ENCODE measurements around the gene RAP1GAP2.

The RAP1GAP2 gene

DNA sequence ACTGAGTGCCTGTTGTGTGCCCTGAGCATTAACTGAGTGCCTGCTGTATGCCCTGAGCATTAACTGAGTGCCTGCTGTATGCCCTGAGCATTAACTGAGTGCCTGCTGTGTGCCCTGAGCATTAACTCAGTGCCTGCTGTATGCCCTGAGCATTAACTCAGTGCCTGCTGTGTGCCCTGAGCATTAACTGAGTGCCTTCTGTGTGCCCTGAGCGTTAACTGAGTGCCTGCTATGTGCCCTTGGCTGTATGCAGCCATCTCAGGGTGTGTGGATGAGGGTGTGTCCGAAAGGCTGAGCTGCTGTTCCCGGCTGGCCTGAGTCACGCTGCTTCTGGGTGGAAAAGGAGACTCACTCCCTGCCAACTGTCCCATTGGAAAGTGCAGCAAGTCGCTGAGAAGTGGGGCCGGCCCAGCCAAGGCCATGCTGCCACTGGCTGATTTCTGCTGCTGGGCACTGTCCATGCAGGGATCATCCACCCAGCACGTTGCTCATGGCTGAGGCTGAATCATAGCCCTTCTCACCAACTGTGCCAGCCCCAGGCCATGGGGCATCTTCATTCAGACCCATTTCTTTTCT, 153.3 kb downstream of the RAP1GAP2 start:
- DNase-seq: no peak

DNA sequence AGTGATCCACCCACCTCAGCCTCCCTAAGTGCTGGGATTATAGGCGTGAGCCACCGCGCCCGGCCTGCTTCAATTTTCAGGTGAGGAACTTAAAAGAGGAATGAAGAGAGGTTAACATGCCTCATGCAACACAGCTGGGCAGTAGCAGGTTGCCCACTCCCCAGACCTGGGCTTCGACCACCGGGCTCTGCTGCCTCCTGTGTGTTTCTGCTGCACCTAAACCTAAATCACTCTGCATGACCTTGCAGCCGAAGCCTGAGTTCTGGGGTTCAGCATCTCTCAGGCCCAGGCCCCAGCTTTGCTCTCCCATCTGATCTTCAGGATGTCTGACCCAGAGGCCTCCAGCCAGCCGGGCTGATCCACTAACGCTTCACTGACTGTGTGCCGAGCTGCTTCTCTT, 154.6 kb downstream of the RAP1GAP2 start:
- no peak for DNase-seq

- DNase-seq: no peak
Measured at GRCh38 chr17:2952174-2952845, 156.1 kb downstream of the RAP1GAP2 start.

DNA sequence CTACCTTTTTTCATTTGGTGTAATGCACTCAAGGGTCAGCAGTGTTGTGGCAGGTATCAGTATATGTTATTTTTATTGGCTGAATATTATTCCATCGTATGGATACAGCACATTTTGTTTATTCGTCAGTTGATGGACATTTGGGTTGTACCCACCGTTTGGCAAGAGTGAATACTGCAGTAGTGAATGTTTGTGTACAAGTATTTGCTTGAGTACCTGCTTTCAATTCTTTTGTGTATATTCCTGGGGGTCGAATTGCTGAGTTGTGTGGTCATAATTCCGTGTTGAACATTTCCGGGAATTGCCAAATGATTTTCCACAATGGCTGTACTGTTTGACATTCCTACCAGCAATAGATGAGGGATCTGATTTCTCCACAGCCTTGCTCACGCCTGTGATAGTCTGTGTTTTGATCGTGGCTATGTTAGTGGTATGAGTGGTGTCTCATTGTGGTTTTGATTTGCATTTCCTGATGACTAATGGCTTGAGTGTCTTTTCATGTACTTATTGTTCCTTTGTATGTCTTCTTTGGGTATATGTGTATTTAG, 158.7 kb downstream of the RAP1GAP2 start:
- peak; percentile 90 for DNase-seq

GRCh38 chr17:2955931-2956582, 159.8 kb downstream of the RAP1GAP2 start:
- peak; percentile 70 for DNase-seq

- peak; percentile 67 for DNase-seq
Measured at GRCh38 chr17:2957631-2958286, 161.5 kb downstream of the RAP1GAP2 start.

GRCh38 chr17:2958706-2959222, 162.5 kb downstream of the RAP1GAP2 start:
- DNase-seq: peak; percentile 65

- peak; percentile 60 for DNase-seq
Measured at GRCh38 chr17:2959371-2960130, 163.3 kb downstream of the RAP1GAP2 start.

- peak; percentile 73 for DNase-seq
Measured at GRCh38 chr17:2961446-2961845, 165.2 kb downstream of the RAP1GAP2 start.

- no peak for DNase-seq
Measured at GRCh38 chr17:2962236-2962635, 166.0 kb downstream of the RAP1GAP2 start.

- no peak for DNase-seq
Measured at GRCh38 chr17:2962729-2963128, 166.5 kb downstream of the RAP1GAP2 start.

GRCh38 chr17:2963332-2964027, 167.2 kb downstream of the RAP1GAP2 start:
- no peak for DNase-seq

- DNase-seq: no peak
Measured at GRCh38 chr17:2964028-2964356, 167.8 kb downstream of the RAP1GAP2 start.

DNA sequence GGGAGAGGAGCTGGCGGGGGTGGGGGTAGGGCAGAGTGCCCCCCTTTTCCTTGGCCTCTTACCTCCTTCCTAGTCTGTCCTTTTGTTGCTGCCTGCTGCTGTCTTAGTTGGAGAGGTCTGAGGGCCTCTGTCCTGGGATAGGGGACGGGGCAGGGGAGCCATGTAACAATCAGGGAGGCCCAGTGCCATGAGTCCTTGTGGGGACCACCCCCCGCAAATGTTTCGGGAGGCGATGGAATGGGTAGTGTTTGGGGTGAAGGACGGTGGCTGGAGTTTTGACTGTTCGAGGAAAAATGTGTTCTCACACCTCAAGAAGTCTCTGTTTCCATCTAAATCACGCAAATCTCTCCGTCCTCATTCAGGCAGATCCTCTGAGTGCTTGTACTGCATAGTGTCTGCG, 168.1 kb downstream of the RAP1GAP2 start:
- DNase-seq: peak; percentile 57

- DNase-seq: peak; percentile 75
Measured at GRCh38 chr17:2964831-2965230, 168.6 kb downstream of the RAP1GAP2 start.

DNA sequence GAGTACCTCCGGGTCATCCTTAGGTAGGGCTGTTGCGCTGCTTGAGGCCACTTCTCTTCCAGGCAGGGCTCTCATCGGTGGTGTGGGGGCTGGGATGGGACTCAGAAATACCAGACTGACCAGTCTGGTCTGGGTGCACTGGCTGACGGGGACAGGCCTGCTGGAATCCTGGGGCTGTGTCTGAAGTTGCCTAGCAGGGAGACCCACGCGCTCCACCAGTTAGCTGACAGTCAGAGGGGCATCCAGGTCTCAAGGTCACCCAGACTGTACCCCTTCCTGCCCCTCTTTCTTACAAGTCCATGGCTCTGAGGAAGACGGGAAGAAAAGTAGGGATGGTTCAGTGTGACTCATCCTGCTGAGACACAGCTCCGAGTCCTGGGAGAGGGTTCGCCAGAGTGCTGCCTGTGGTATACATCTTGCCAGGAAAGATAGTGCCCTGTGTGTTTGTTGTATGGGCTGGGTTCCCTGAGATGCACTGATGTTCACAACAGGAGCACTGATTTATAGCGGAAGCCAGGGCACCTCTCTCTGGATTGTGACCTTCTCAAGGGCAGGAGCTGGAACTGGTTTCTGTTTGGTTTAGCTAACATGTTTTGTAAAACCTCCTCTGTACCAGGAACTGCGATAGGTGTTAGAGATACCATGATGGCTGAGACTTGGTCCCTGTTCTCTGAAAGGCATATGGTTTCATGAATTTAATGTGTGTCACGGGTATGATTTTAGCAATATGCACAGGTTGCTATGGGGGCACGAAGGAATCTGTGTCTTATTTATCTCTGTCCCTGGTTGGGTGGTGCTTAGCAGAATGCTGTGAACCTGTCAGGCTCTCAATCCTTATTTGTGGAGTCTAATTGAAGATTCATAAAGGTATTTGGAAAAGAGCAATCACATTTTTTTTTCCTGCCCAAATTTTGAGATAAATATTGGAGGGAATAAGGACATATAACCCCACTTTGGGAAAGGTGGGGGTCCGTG, 169.7 kb downstream of the RAP1GAP2 start:
- DNase-seq: peak; percentile 97

GRCh38 chr17:2967515-2967914, 171.3 kb downstream of the RAP1GAP2 start:
- DNase-seq: no peak

DNA sequence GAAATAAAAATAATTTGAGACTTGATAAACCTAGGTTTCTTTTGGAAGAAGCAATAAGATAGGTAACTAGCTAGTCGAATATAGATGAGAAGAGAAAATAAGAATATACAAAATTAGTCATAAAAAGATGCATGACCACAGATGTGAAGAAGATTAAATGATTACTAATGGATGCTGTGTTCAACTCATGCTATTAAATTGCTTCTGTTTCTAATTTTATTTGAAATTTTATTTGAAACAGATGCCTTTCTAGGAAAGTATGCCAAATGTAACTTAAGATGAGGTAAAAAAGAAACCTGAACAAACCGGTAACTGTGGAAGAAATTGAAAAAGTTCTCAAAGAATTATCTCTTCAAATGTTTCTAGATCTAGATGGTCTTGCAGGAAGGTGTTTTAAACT, 175.6 kb downstream of the RAP1GAP2 start:
- no peak for DNase-seq

- DNase-seq: no peak
Measured at GRCh38 chr17:2972749-2973148, 176.5 kb downstream of the RAP1GAP2 start.

DNA sequence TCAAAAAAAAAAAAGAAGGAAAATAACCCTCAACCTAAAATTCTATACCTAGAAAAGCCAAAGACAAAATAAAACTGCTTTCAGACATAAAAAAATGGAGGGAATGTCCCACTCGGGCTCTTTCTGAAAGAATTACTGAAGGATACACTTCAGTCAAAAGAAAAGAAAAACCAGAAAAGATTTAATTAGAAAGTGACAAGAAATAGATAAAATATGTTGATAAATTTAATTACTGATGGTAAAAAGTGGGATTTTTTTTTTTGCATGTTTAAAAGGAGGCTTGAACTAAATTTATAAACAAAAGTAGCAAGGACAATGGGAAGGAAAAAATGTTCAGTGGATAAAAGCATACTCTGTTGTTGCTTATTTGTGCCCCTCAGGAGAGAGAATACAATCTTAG, 178.1 kb downstream of the RAP1GAP2 start:
- no peak for DNase-seq

- DNase-seq: peak; percentile 67
Measured at GRCh38 chr17:2975469-2975958, 179.3 kb downstream of the RAP1GAP2 start.
